Measurements from ENCODE around the gene ST3GAL3. TPM values are rescaled to one million over a fixed set of nuclear protein-coding genes. Genes with fewer than 3 reads are reported as not detected.

ST3GAL3 gene
- total RNA-seq, 1 donor = 16.8 TPM

DNA sequence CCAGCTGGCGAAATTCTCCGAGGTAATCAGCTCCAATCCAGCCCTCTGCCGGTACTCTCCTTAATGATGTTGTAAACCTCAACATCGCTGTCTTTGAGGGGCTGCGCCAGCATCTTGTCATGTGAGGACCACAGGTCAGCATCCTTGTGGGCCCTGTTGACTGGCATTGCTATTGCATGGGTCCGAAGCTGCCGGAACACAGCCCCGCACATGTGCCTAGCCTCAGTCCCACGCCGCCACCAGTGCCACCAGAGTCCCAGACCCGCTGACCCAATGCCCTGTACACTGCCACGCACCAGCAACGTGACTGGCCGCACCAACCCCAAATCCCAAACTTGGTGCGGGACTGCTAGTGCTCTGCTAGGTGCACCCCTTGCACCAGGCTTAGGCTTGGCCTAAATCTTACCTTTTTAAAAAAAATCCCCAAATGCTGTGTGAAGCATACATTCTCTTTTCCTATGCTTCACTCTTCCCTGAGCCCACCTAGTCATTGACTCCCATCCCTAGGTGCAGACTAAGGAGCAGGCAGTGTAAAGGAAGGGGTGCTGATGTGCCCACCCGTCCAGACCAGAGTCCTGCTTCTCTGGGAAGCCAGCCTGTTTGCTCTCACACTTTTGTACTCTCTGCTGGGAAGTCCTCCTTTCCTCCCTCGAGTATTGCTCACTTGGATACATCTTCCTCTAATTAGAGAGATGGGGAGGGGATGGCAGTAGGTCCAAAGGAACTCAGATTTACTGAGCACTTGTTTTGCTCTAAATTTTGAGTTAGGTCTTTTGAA is 144.4 kb downstream of the ST3GAL3 start:
- TF ChIP-seq, protein P1, sequence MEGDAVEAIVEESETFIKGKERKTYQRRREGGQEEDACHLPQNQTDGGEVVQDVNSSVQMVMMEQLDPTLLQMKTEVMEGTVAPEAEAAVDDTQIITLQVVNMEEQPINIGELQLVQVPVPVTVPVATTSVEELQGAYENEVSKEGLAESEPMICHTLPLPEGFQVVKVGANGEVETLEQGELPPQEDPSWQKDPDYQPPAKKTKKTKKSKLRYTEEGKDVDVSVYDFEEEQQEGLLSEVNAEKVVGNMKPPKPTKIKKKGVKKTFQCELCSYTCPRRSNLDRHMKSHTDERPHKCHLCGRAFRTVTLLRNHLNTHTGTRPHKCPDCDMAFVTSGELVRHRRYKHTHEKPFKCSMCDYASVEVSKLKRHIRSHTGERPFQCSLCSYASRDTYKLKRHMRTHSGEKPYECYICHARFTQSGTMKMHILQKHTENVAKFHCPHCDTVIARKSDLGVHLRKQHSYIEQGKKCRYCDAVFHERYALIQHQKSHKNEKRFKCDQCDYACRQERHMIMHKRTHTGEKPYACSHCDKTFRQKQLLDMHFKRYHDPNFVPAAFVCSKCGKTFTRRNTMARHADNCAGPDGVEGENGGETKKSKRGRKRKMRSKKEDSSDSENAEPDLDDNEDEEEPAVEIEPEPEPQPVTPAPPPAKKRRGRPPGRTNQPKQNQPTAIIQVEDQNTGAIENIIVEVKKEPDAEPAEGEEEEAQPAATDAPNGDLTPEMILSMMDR (IDR thresholded peaks at IDR 0.05; ENCODE audit: insufficient read depth, low read depth, low read length) = no peak
- no peak for DNase-seq (ENCODE audit: low read depth)

DNA sequence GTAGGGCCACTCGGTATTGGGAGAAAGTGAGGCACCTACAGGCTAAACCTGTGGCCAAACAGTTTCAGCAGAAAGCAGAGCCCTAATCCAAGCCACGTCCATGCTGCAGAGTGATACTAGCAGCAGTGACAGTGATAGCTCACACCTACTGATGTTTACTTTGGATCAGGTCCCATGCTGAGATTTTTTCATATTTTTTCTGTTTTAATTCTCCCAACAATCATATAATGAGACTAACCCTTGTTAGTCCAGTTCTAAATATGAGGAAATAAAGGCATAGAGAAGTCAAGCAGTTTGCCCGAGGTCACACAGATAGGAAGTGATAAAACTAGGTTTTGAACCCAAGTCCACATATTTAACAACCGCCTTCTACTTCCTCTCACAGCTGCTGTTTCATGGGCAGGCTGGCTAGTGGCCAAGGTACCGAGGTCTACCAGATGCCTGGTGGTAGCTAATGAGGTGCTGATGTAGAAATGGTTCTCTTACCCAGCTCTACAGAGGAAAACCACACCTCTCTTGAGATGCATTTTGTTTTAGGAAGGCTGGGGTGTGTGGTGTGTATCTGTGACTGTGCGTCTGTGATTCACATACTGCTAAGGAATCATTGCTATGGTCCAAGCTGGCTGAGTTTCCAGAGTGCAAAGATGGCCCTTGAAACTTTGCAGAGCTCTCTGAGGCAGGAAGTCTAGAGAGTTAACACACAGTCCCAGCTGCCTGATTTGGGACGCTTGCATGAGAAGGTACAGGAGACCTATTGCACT is 146.0 kb downstream of the ST3GAL3 start:
- DNase-seq (ENCODE audit: low read depth) = peak; percentile 86
- no peak overlapping the region for H3K4me3 ChIP-seq (ENCODE audit: low read depth, low read length)
- TF ChIP-seq, protein P1 (IDR thresholded peaks at IDR 0.05; ENCODE audit: insufficient read depth, low read depth, low read length) = no peak

More for the DNA sequence above, 144.4 kb downstream of the ST3GAL3 start:
- no peak overlapping the region for H3K4me3 ChIP-seq (ENCODE audit: low read depth, low read length)

DNA sequence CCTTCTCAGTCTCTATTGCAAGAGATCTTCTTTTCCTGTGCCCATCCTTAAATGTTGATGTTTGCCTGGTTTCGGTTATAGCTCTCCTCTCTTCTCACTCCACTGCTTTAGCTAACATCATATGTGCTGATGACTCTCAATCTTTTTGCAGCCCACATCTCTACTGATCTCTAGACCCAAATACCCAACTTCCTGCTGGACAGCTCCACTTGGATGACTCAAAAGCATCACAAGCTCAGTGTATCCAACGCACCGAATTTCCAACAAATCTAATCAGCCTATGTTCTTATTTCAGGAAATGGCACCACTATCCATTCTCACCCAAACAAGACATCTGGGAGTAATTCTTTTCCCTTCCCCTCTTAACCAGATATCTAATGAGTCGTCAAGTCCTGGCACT is 147.1 kb downstream of the ST3GAL3 start:
- no peak overlapping the region for H3K4me3 ChIP-seq (ENCODE audit: low read depth, low read length)
- DNase-seq (ENCODE audit: low read depth) = no peak
- TF ChIP-seq, protein P1 (IDR thresholded peaks at IDR 0.05; ENCODE audit: insufficient read depth, low read depth, low read length) = no peak

DNA sequence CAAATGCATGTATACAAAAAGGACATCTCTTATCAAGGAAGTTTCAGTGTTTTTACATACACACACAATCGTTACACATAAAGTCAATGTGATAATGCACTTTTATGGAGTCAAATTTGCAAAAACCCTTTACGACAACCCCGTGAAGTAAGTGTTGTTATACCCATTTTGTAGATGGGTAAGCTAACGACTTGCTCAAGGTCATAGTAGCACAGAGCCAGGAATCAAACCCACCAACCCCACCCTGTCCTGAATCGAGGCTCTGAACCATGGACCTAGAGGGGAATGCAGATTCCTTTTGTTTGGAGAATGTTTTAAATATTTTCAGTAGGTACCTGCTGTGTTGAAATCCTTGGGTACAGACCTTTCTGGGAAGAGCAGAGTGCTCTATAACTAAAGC is 148.9 kb downstream of the ST3GAL3 start:
- DNase-seq (ENCODE audit: low read depth) = no peak
- no peak overlapping the region for H3K4me3 ChIP-seq (ENCODE audit: low read depth, low read length)
- TF ChIP-seq, protein P1 (IDR thresholded peaks at IDR 0.05; ENCODE audit: insufficient read depth, low read depth, low read length) = no peak

DNA sequence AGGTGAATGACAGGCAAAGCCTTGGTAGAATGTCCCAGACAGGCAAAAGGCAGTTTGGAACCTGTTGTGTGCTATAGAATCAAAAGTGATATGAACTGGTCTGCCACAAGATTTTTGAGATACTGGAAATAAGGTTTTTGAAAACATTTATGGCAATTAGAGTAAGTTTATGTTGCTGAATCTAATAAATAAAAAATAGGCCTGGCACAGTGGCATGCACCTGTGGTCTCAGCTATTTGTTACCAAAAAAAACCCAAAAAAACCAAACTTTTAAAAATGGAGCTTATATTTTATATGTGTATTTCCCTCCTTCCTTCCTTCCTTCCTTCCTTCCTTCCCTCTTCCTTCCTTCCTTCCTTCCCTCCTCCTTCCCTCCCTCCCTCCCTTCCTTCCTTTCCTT is 149.8 kb downstream of the ST3GAL3 start:
- TF ChIP-seq, protein P1 (IDR thresholded peaks at IDR 0.05; ENCODE audit: insufficient read depth, low read depth, low read length) = no peak
- no peak for DNase-seq (ENCODE audit: low read depth)
- no peak overlapping the region for H3K4me3 ChIP-seq (ENCODE audit: low read depth, low read length)

DNA sequence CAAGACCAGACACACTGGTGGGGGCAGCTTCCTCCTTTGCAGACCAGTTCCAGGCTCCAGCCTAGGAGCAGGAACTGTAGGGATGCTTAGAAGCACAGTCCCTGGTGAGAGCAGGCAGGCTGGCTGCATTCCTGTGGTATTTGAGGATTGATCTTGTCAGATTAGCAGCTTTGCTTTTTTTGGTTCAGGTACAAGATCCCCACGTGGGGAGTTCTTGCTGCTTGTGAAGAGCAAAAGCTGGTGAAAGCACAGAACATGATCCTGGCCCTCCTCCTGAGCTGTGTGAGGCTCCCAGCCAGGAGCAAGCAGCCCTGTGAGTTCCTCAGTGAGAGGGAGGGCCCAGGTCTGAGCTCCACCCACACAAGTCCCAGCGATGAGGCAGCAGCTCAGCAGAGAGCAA is 151.0 kb downstream of the ST3GAL3 start:
- TF ChIP-seq, protein P1 (IDR thresholded peaks at IDR 0.05; ENCODE audit: insufficient read depth, low read depth, low read length) = no peak
- peak; percentile 93 for DNase-seq (ENCODE audit: low read depth)
- no peak overlapping the region for H3K4me3 ChIP-seq (ENCODE audit: low read depth, low read length)

All from fibroblast of villous mesenchyme (primary cell).